Suprapubic skin (tissue), 4 donors: ENCODE data around the gene RENBP. TPM values are rescaled to one million over a fixed set of nuclear protein-coding genes. Genes with fewer than 3 reads are reported as not detected.
A peak's percentile ranks its signal among the peaks of the same experiment; 100 is the strongest.

Experiments used
- DNase-seq, 2 donors: peaks; one replicate each; pipeline ENCODE4 v3.0.0-alpha.2; 2019; ENCODE audit warnings: low spot score in 2 of 2
- H3K27ac ChIP-seq: fragments of 200-600 bp; sonication (generic); one replicate; pipeline ENCODE4 v1.5.1; 2019
- H3K27me3 ChIP-seq: fragments of 200-600 bp; sonication (generic); one replicate; pipeline ENCODE4 v1.5.1; 2019
- H3K36me3 ChIP-seq: fragments of 200-600 bp; sonication (generic); one replicate; pipeline ENCODE4 v1.5.1; 2019
- H3K4me1 ChIP-seq: fragments of 200-600 bp; sonication (generic); one replicate; pipeline ENCODE4 v1.5.1; 2019
- H3K4me3 ChIP-seq: fragments of 200-600 bp; sonication (generic); one replicate; pipeline ENCODE4 v1.5.1; 2019; ENCODE audit warnings: mild to moderate bottlenecking
- H3K9me3 ChIP-seq: fragments of 200-600 bp; sonication (generic); one replicate; pipeline ENCODE4 v1.5.1; 2019
- CTCF ChIP-seq, 2 donors: fragments of 200-600 bp in 1 of 2; fragments of 450-650 bp in 1 of 2; sonication (generic) in 1 of 2; IDR thresholded peaks; one replicate each; pipeline ENCODE4 v1.5.1; 2016 to 2019; ENCODE audit warnings: antibody characterized with exemption in 2 of 2, mild to moderate bottlenecking in 1 of 2, moderate library complexity in 1 of 2
- EP300 ChIP-seq: sonication (generic); formaldehyde crosslinking; IDR thresholded peaks from one replicate; pipeline ENCODE4 v1.6.1; 2017; ENCODE audit warnings: antibody characterized with exemption
- POLR2A ChIP-seq, 2 donors: fragments of 450-650 bp; IDR thresholded peaks; one replicate each; pipeline ENCODE4 v1.6.1; 2017; ENCODE audit warnings: antibody characterized with exemption in 2 of 2, mild to moderate bottlenecking in 2 of 2, moderate library complexity in 2 of 2
- POLR2AphosphoS5 ChIP-seq, 3 donors: sonication (generic); formaldehyde crosslinking; IDR thresholded peaks; one replicate each; pipeline ENCODE4 v1.6.1; 2017; ENCODE audit warnings: antibody characterized with exemption in 3 of 3
- WGBS: methylation state at CpG from one replicate; pipeline ENCODE4 v1.1.5; 2018; 5-methylcytosine and 5-hydroxymethylcytosine counted together
- total RNA-seq, 4 donors: library from RNA; depleted of rRNA; stranded (reverse); fragments of >200 nt; gene quantifications; one replicate each; pipeline ENCODE4 v1.1.0, GENCODE V29; 2016

RENBP gene
- total RNA-seq, 4 donors from 2014 or later: 1.7 to 9.9 (median 4.6) TPM

GRCh38 chrX:153944800-153945150, 332 bp upstream of the RENBP start:
- Histone ChIP-seq H3K9me3 (no peaks in the 10 kb centered on the region), H3K36me3 (peaks cover 10% of the 10 kb centered on the region), H3K27ac (no peak overlapping the region), H3K27me3 (no peaks in the 10 kb centered on the region), H3K4me1 (peaks cover 13% of the 10 kb centered on the region), H3K4me3 (peak overlapping the region; percentile 39)
- no peak for DNase-seq
- TF ChIP-seq EP300 (no peak), POLR2AphosphoS5 (IDR thresholded peaks at IDR 0.05) (no peak), POLR2A (IDR thresholded peaks at IDR 0.05) (no peak), CTCF (IDR thresholded peaks at IDR 0.05) (no peak)
- 47% methylated on average over 6 of the region's 6 CpGs for WGBS

- DNase-seq: no peak
- Histone ChIP-seq H3K4me3 (peak overlapping the region; percentile 39), H3K27ac (no peak overlapping the region), H3K4me1 (peaks cover 4% of the 10 kb centered on the region), H3K36me3 (no peaks in the 10 kb centered on the region), H3K9me3 (no peaks in the 10 kb centered on the region), H3K27me3 (no peaks in the 10 kb centered on the region)
- 50% methylated on average over 16 of the region's 23 CpGs for WGBS
- no peak for TF ChIP-seq POLR2A (IDR thresholded peaks at IDR 0.05)
- no peak for TF ChIP-seq EP300
- TF ChIP-seq CTCF (IDR thresholded peaks at IDR 0.05): no peak
- TF ChIP-seq POLR2AphosphoS5 (IDR thresholded peaks at IDR 0.05): no peak
These were observed 2.8 kb downstream of the RENBP start for GRCh38 chrX:153941336-153942252.

GRCh38 chrX:153939573-153939972, 4.9 kb downstream of the RENBP start:
- Histone ChIP-seq H3K4me1 (peaks cover 9% of the 10 kb centered on the region), H3K27me3 (no peaks in the 10 kb centered on the region), H3K4me3 (no peak overlapping the region), H3K27ac (no peak overlapping the region), H3K36me3 (no peaks in the 10 kb centered on the region), H3K9me3 (no peaks in the 10 kb centered on the region)
- DNase-seq: no peak
- 69% methylated on average over 7 of the region's 7 CpGs for WGBS
- TF ChIP-seq POLR2A (IDR thresholded peaks at IDR 0.05): no peak
- TF ChIP-seq EP300: no peak
- no peak for TF ChIP-seq CTCF (IDR thresholded peaks at IDR 0.05)
- TF ChIP-seq POLR2AphosphoS5 (IDR thresholded peaks at IDR 0.05): no peak

- 85% methylated on average over 10 of the region's 10 CpGs for WGBS
- H3K27ac ChIP-seq: no peak overlapping the region
- DNase-seq: no peak
- TF ChIP-seq CTCF (IDR thresholded peaks at IDR 0.05) (no peak), POLR2A (IDR thresholded peaks at IDR 0.05) (no peak), EP300 (no peak), POLR2AphosphoS5 (IDR thresholded peaks at IDR 0.05) (no peak)
- H3K4me1 ChIP-seq: peaks cover 13% of the 10 kb centered on the region
- no peak overlapping the region for H3K4me3 ChIP-seq
- H3K27me3 ChIP-seq: no peaks in the 10 kb centered on the region
- H3K36me3 ChIP-seq: no peaks in the 10 kb centered on the region
- H3K9me3 ChIP-seq: no peaks in the 10 kb centered on the region
These were observed 6.1 kb downstream of the RENBP start for GRCh38 chrX:153938226-153938786.

- no peak overlapping the region for H3K27ac ChIP-seq
- H3K9me3 ChIP-seq: no peaks in the 10 kb centered on the region
- TF ChIP-seq CTCF (IDR thresholded peaks at IDR 0.05) (no peak), EP300 (no peak), POLR2A (IDR thresholded peaks at IDR 0.05) (no peak), POLR2AphosphoS5 (IDR thresholded peaks at IDR 0.05) (no peak)
- 88% methylated on average over 3 of the region's 3 CpGs for WGBS
- H3K4me3 ChIP-seq: no peak overlapping the region
- H3K4me1 ChIP-seq: peaks cover 13% of the 10 kb centered on the region
- no peak for DNase-seq
- no peaks in the 10 kb centered on the region for H3K36me3 ChIP-seq
- no peaks in the 10 kb centered on the region for H3K27me3 ChIP-seq
These were observed 7.4 kb downstream of the RENBP start for GRCh38 chrX:153937056-153937455.
